ENCODE data around the gene ABHD17A. TPM values are rescaled to one million over a fixed set of nuclear protein-coding genes. Genes with fewer than 3 reads are reported as not detected.

Gene ABHD17A
- total and polyA plus RNA-seq, 2 of the 8 experiments (the other 6 are each of a cell fraction or from before 2014, with no cell fraction given) = 41.2 to 87.4 TPM

- TF ChIP-seq RXRA (IDR thresholded peaks at IDR 0.05; ENCODE audit: insufficient read depth, low read depth, low read length) (no peak), KDM1A (IDR thresholded peaks at IDR 0.05; ENCODE audit: borderline replicate concordance, low read length) (no peak), SP1 (IDR thresholded peaks at IDR 0.05; ENCODE audit: low read depth, low read length) (no peak), FOSL1 (IDR thresholded peaks at IDR 0.05; ENCODE audit: insufficient read depth, low read depth, low read length) (no peak)
Observed at GRCh38 chr19:1841209-1841924, 43.9 kb downstream of the ABHD17A start (continued).
